GM12874 (cell line): ENCODE measurements around the gene CYP27C1.

Source experiments
- CTCF ChIP-seq: IDR thresholded peaks from 2 replicates; pipeline ENCODE4 v1.5.1; 2011; ENCODE audit warnings: low read depth, mild to moderate bottlenecking, control low read depth, low read length, moderate library complexity; ENCODE audit not compliant: insufficient read depth

Gene CYP27C1

GRCh38 chr2:127254386-127254981 is 34.4 kb upstream of the CYP27C1 start:
- no peak for TF ChIP-seq CTCF

- no peak for TF ChIP-seq CTCF
Observed at GRCh38 chr2:127239395-127239794, 19.3 kb upstream of the CYP27C1 start.

GRCh38 chr2:127235082-127235702 is 15.1 kb upstream of the CYP27C1 start:
- TF ChIP-seq CTCF, result no peak

GRCh38 chr2:127233710-127234109 is 13.6 kb upstream of the CYP27C1 start:
- no peak for TF ChIP-seq CTCF

GRCh38 chr2:127231130-127231865 is 11.2 kb upstream of the CYP27C1 start:
- no peak for TF ChIP-seq CTCF

GRCh38 chr2:127229555-127229954 is 9.5 kb upstream of the CYP27C1 start:
- no peak for TF ChIP-seq CTCF

- TF ChIP-seq CTCF, result no peak
Observed at GRCh38 chr2:127228102-127228501, 8.0 kb upstream of the CYP27C1 start.
